WTC11 (cell line): ENCODE results near the gene OR2V2.

Experiments
- AFF4 ChIP-seq: sonication (generic); formaldehyde crosslinking; IDR thresholded peaks from 2 replicates; pipeline ENCODE4 v1.8.1; 2023; ENCODE audit warnings: mild to moderate bottlenecking, missing genetic modification reagents, borderline replicate concordance
- ATF3 ChIP-seq: sonication (generic); formaldehyde crosslinking; conservative IDR thresholded peaks from 2 replicates; pipeline ENCODE4 v1.8.1; 2022; ENCODE audit warnings: mild to moderate bottlenecking, missing genetic modification reagents
- CTCF ChIP-seq: fragments of 200-600 bp; IDR thresholded peaks from 2 replicates; pipeline ENCODE4 v1.8.0; 2022; ENCODE audit warnings: antibody characterized with exemption
- GRHL2 ChIP-seq: fragments of 250-450 bp; sonication (Bioruptor Pico); IDR thresholded peaks from 2 replicates; pipeline ENCODE4 v1.8.0; 2022; ENCODE audit warnings: mild to moderate bottlenecking, moderate library complexity; ENCODE audit not compliant: insufficient replicate concordance, severe bottlenecking
- MAX ChIP-seq: sonication (generic); formaldehyde crosslinking; IDR thresholded peaks from 2 replicates; pipeline ENCODE4 v1.8.0; 2022; ENCODE audit warnings: mild to moderate bottlenecking, missing genetic modification reagents
- PRDM15 ChIP-seq: sonication (generic); formaldehyde crosslinking; IDR thresholded peaks from 2 replicates; pipeline ENCODE4 v1.8.0; 2022; ENCODE audit warnings: missing genetic modification reagents
- USF2 ChIP-seq: sonication (generic); formaldehyde crosslinking; IDR thresholded peaks from 2 replicates; pipeline ENCODE4 v1.8.1; 2023; ENCODE audit warnings: mild to moderate bottlenecking, missing genetic modification reagents, moderate library complexity
- ZBTB43 ChIP-seq: sonication (generic); formaldehyde crosslinking; IDR thresholded peaks from 2 replicates; pipeline ENCODE4 v1.8.1; 2023; ENCODE audit warnings: mild to moderate bottlenecking, missing genetic modification reagents
- ZNF138 ChIP-seq: sonication (generic); formaldehyde crosslinking; conservative IDR thresholded peaks from 2 replicates; pipeline ENCODE4 v1.8.1; 2022; ENCODE audit warnings: mild to moderate bottlenecking, moderate library complexity, missing genetic modification reagents

GRCh38 chr5:181187500-181188213, 40.3 kb downstream of the OR2V2 start:
- TF ChIP-seq USF2 (CRISPR knock-in tag) = no peak
- TF ChIP-seq ZNF138 (CRISPR knock-in tag) = no peak
- TF ChIP-seq ZBTB43 (CRISPR knock-in tag) = no peak
- no peak for TF ChIP-seq GRHL2
- TF ChIP-seq ATF3 (CRISPR knock-in tag) = no peak
- TF ChIP-seq CTCF = no peak
- TF ChIP-seq AFF4 (CRISPR knock-in tag) = no peak
- TF ChIP-seq PRDM15 (CRISPR knock-in tag) = no peak
- TF ChIP-seq MAX (CRISPR knock-in tag) = no peak
